GM19099 (cell line): ENCODE results near the gene DRC3.

Experiments used
- POLR2A ChIP-seq: IDR thresholded peaks from 3 replicates; pipeline ENCODE4 v1.6.1; 2011; ENCODE audit warnings: low read depth; ENCODE audit not compliant: insufficient read length; ENCODE audit errors: extremely low read depth

DRC3 gene

GRCh38 chr17:17993366-17993765, 20.7 kb downstream of the DRC3 start:
- no peak for TF ChIP-seq POLR2A

- no peak for TF ChIP-seq POLR2A
These were observed 21.2 kb downstream of the DRC3 start for GRCh38 chr17:17993852-17994251.

GRCh38 chr17:17994271-17995069, 21.8 kb downstream of the DRC3 start:
- TF ChIP-seq POLR2A, result no peak

GRCh38 chr17:17998934-17999333, 26.3 kb downstream of the DRC3 start:
- TF ChIP-seq POLR2A, result no peak

- no peak for TF ChIP-seq POLR2A
These were observed 26.8 kb downstream of the DRC3 start for GRCh38 chr17:17999364-18000029.

GRCh38 chr17:18000030-18000408, 27.4 kb downstream of the DRC3 start:
- TF ChIP-seq POLR2A, result no peak

GRCh38 chr17:18002171-18002570, 29.5 kb downstream of the DRC3 start:
- no peak for TF ChIP-seq POLR2A

GRCh38 chr17:18004345-18004744, 31.7 kb downstream of the DRC3 start:
- TF ChIP-seq POLR2A, result no peak

GRCh38 chr17:18004884-18005305, 32.2 kb downstream of the DRC3 start:
- no peak for TF ChIP-seq POLR2A

- TF ChIP-seq POLR2A, result no peak
These were observed 32.8 kb downstream of the DRC3 start for GRCh38 chr17:18005496-18005895.

- TF ChIP-seq POLR2A, result no peak
These were observed 34.0 kb downstream of the DRC3 start for GRCh38 chr17:18006495-18007239.

GRCh38 chr17:18008496-18009268, 36.0 kb downstream of the DRC3 start:
- no peak for TF ChIP-seq POLR2A

- TF ChIP-seq POLR2A, result no peak
These were observed 37.2 kb downstream of the DRC3 start for GRCh38 chr17:18009609-18010420.

GRCh38 chr17:18011286-18011685, 38.6 kb downstream of the DRC3 start:
- TF ChIP-seq POLR2A, result no peak
